H9 (cell line): Measurements from ENCODE around the gene PPP1R12B. TPM values are rescaled to one million over a fixed set of nuclear protein-coding genes. Genes with fewer than 3 reads are reported as not detected.

Experiments
- DNase-seq: peaks from one replicate; pipeline ENCODE4 v3.0.0-alpha.2; 2017
- H2AFZ ChIP-seq: one replicate; pipeline ENCODE4 v1.6.1; 2013; ENCODE audit warnings: mild to moderate bottlenecking, low read length, control low read depth, moderate library complexity
- H2AK5ac ChIP-seq: 2 replicates; pipeline ENCODE4 v1.6.1; 2013; ENCODE audit warnings: low read length, control low read depth, mixed read lengths; ENCODE audit not compliant: insufficient read length
- H2BK120ac ChIP-seq: one replicate; pipeline ENCODE4 v1.6.1; 2013; ENCODE audit warnings: low read depth, mild to moderate bottlenecking, low read length, control low read depth, inconsistent platforms; ENCODE audit not compliant: poor library complexity, severe bottlenecking
- H2BK12ac ChIP-seq: 2 replicates; pipeline ENCODE4 v1.6.1; 2013; ENCODE audit warnings: low read length, control low read depth, mixed read lengths, low read depth; ENCODE audit not compliant: insufficient read length
- H2BK15ac ChIP-seq: 2 replicates; pipeline ENCODE4 v1.6.1; 2013; ENCODE audit warnings: low read depth, low read length, control low read depth
- H2BK20ac ChIP-seq: one replicate; pipeline ENCODE4 v1.6.1; 2013; ENCODE audit warnings: low read depth, mild to moderate bottlenecking, low read length, control low read depth, inconsistent platforms; ENCODE audit not compliant: poor library complexity, severe bottlenecking
- H2BK5ac ChIP-seq: 2 replicates; pipeline ENCODE4 v1.6.1; 2013; ENCODE audit warnings: low read length, control low read depth, mixed read lengths; ENCODE audit not compliant: insufficient read length
- H3K14ac ChIP-seq: 2 replicates; pipeline ENCODE4 v1.6.1; 2013; ENCODE audit warnings: low read length, control low read depth; ENCODE audit not compliant: insufficient read depth
- H3K18ac ChIP-seq: 2 replicates; pipeline ENCODE4 v1.6.1; 2013; ENCODE audit warnings: low read depth, mild to moderate bottlenecking, mixed read lengths, low read length, control low read depth; ENCODE audit not compliant: insufficient read length
- H3K23ac ChIP-seq: 2 replicates; pipeline ENCODE4 v1.6.1; 2013; ENCODE audit warnings: low read length, control low read depth, mixed read lengths, low read depth; ENCODE audit not compliant: insufficient read length
- H3K23me2 ChIP-seq: 2 replicates; pipeline ENCODE4 v1.6.1; 2013; ENCODE audit warnings: low read depth, mild to moderate bottlenecking, mixed read lengths, low read length, control low read depth; ENCODE audit not compliant: insufficient read length, poor library complexity, severe bottlenecking
- H3K27ac ChIP-seq: 2 replicates; pipeline ENCODE4 v1.5.1; 2013; ENCODE audit warnings: low read length, control low read depth, mixed read lengths, low read depth; ENCODE audit not compliant: insufficient read length
- H3K27me3 ChIP-seq: 2 replicates; pipeline ENCODE4 v1.6.1; 2013; ENCODE audit warnings: low read length, control low read depth, inconsistent platforms; ENCODE audit not compliant: insufficient read depth
- H3K4ac ChIP-seq: 2 replicates; pipeline ENCODE4 v1.6.1; 2013; ENCODE audit warnings: low read depth, mild to moderate bottlenecking, control low read depth, inconsistent platforms, low read length, moderate library complexity
- H3K4me1 ChIP-seq: 2 replicates; pipeline ENCODE4 v1.6.1; 2013; ENCODE audit warnings: low read length, control low read depth, inconsistent platforms; ENCODE audit not compliant: insufficient read depth
- H3K4me2 ChIP-seq: 2 replicates; pipeline ENCODE4 v1.6.1; 2013; ENCODE audit warnings: low read length, control low read depth, mixed read lengths; ENCODE audit not compliant: insufficient read length, insufficient read depth
- H3K56ac ChIP-seq: 2 replicates; pipeline ENCODE4 v1.6.1; 2013; ENCODE audit warnings: low read depth, mild to moderate bottlenecking, mixed read lengths, low read length, control low read depth; ENCODE audit not compliant: insufficient read length
- H3K79me1 ChIP-seq: 2 replicates; pipeline ENCODE4 v1.6.1; 2013; ENCODE audit warnings: low read depth, mild to moderate bottlenecking, moderate library complexity, low read length, control low read depth, inconsistent platforms; ENCODE audit not compliant: insufficient read depth, poor library complexity, severe bottlenecking
- H3K79me2 ChIP-seq: 2 replicates; pipeline ENCODE4 v1.6.1; 2013; ENCODE audit warnings: low read length, control low read depth, inconsistent platforms; ENCODE audit not compliant: insufficient read depth
- H3K9ac ChIP-seq: 2 replicates; pipeline ENCODE4 v1.6.1; 2013; ENCODE audit warnings: low read length, control low read depth, mixed read lengths; ENCODE audit not compliant: insufficient read length; ENCODE audit errors: extremely low read depth
- H3K9me3 ChIP-seq: one replicate; pipeline ENCODE4 v1.6.1; 2013; ENCODE audit warnings: low read depth, low read length, inconsistent platforms; ENCODE audit not compliant: control insufficient read depth
- H3T11ph ChIP-seq: one replicate; pipeline ENCODE4 v1.6.1; 2013; ENCODE audit warnings: mild to moderate bottlenecking, low read length, control low read depth, inconsistent platforms
- H4K20me1 ChIP-seq: one replicate; pipeline ENCODE4 v1.6.1; 2013; ENCODE audit not compliant: control insufficient read depth, insufficient read length, insufficient read depth
- H4K5ac ChIP-seq: 2 replicates; pipeline ENCODE4 v1.6.1; 2013; ENCODE audit warnings: low read depth, mild to moderate bottlenecking, mixed read lengths, low read length, control low read depth; ENCODE audit not compliant: insufficient read length
- H4K8ac ChIP-seq: replicated peaks from 2 replicates; pipeline ENCODE4 v1.6.1; 2013; ENCODE audit warnings: low read length, control low read depth, mixed read lengths, low read depth; ENCODE audit not compliant: insufficient read length
- H4K91ac ChIP-seq: 2 replicates; pipeline ENCODE4 v1.6.1; 2013; ENCODE audit warnings: low read depth, mild to moderate bottlenecking, moderate library complexity, mixed read lengths, low read length, control low read depth; ENCODE audit not compliant: insufficient read length
- H3K27ac Mint-ChIP-seq, 3 experiments: 2 replicates in 2 of 3; 3 replicates in 1 of 3; pipeline ENCODE4 v1.8.0; 2020 to 2021; ENCODE audit warnings: mixed read lengths in 3 of 3, mild to moderate bottlenecking in 1 of 3, moderate library complexity in 1 of 3
- H3K27me3 Mint-ChIP-seq: 2 replicates; pipeline ENCODE4 v1.8.0; 2021; ENCODE audit warnings: low read depth, mild to moderate bottlenecking, moderate library complexity, mixed read lengths
- H3K36me3 Mint-ChIP-seq, 3 experiments: 2 replicates in 2 of 3; 3 replicates in 1 of 3; pipeline ENCODE4 v1.8.0; 2020 to 2021; ENCODE audit warnings: low read depth in 3 of 3, mixed read lengths in 3 of 3; ENCODE audit not compliant: insufficient read depth in 1 of 3
- H3K4me1 Mint-ChIP-seq, 2 experiments: 2 replicates each; pipeline ENCODE4 v1.8.0; 2020; ENCODE audit warnings: mixed read lengths in 2 of 2
- H3K4me3 Mint-ChIP-seq, 2 experiments: 2 replicates in 1 of 2; 3 replicates in 1 of 2; pipeline ENCODE4 v1.8.0; 2020 to 2021; ENCODE audit warnings: mild to moderate bottlenecking in 2 of 2, mixed read lengths in 2 of 2, moderate library complexity in 1 of 2
- H3K9me3 Mint-ChIP-seq, 2 experiments: 2 replicates in 1 of 2; 3 replicates in 1 of 2; pipeline ENCODE4 v1.8.0; 2020; ENCODE audit warnings: mild to moderate bottlenecking in 2 of 2, mixed read lengths in 2 of 2, moderate library complexity in 1 of 2
- CTCF ChIP-seq: fragments of 200-600 bp; sonication (generic); conservative IDR thresholded peaks from 3 replicates; pipeline ENCODE4 v1.8.0; 2021; ENCODE audit warnings: antibody characterized with exemption, mild to moderate bottlenecking
- WGBS: extraction: QIAGEN DNeasy Blood & Tissue Kit; methylation state at CpG from one replicate; pipeline ENCODE4 v1.1.7; 2013; ENCODE audit warnings: missing lambda C conversion rate, low lambda C conversion rate, mixed read lengths; ENCODE audit not compliant: insufficient read length; ENCODE audit errors: extremely low coverage; 5-methylcytosine and 5-hydroxymethylcytosine counted together
- total RNA-seq: library from RNA; stranded (reverse); gene quantifications from 2 replicates; pipeline ENCODE4 v1.2.1, GENCODE V29; 2021

Gene PPP1R12B
- total RNA-seq, 1 experiment from 2014 or later = 12.9 TPM

- H4K20me1 ChIP-seq = no peaks in the 10 kb centered on the region
- Mint-ChIP-seq H3K9me3 (no peaks in the 10 kb centered on the region), H3K27me3 (no peaks in the 10 kb centered on the region; the same call in 1 of the 2 replicates), H3K36me3 (no peaks in the 10 kb centered on the region), H3K4me3 (no peak overlapping the region), H3K4me1 (peaks cover 2 to 11% of the 10 kb centered on the region in 2 experiments; a peak in 3 of 4 replicates), H3K27ac (0 out of 7 replicates have a peak overlapping the region, but pooled peaks of 1 of the 3 experiments have one; percentile 47)
- no peak for DNase-seq
- H3K4me2 ChIP-seq = no peak overlapping the region
- no peaks in the 10 kb centered on the region for H3K79me1 ChIP-seq
- no peak overlapping the region for H2BK20ac ChIP-seq
- no peak overlapping the region for H4K8ac ChIP-seq
- no peak overlapping the region for H3K23ac ChIP-seq
- H3K18ac ChIP-seq = no peak overlapping the region
- H2BK12ac ChIP-seq = no peak overlapping the region
- no peak overlapping the region for H4K91ac ChIP-seq
- H3K56ac ChIP-seq = no peak overlapping the region
- no peaks in the 10 kb centered on the region for H3K27me3 ChIP-seq
- no peak overlapping the region for H3K14ac ChIP-seq
- no peak overlapping the region for H3T11ph ChIP-seq
- TF ChIP-seq CTCF = no peak
- H4K5ac ChIP-seq = no peak overlapping the region
- H3K27ac ChIP-seq = no peak overlapping the region
- H2BK5ac ChIP-seq = no peak overlapping the region
- no peaks in the 10 kb centered on the region for H3K4me1 ChIP-seq
- no peak overlapping the region for H3K4ac ChIP-seq
- no peak overlapping the region for H3K9ac ChIP-seq
- WGBS = no CpG with 5 or more reads among the region's 4 CpGs
- no peaks in the 10 kb centered on the region for H3K79me2 ChIP-seq
- H2AK5ac ChIP-seq = no peak overlapping the region
- no peaks in the 10 kb centered on the region for H3K23me2 ChIP-seq
- no peak overlapping the region for H2BK15ac ChIP-seq
- H2AFZ ChIP-seq = no peak overlapping the region
- H2BK120ac ChIP-seq = no peak overlapping the region
- H3K9me3 ChIP-seq = no peaks in the 10 kb centered on the region
Observed at GRCh38 chr1:202586018-202586821, 237.7 kb downstream of the PPP1R12B start.
